Vagina (tissue), 2 donors: Measurements from ENCODE around the gene ARFIP1.

Source experiments
- POLR2A ChIP-seq, 2 donors: fragments of 450-650 bp; IDR thresholded peaks; one replicate each; pipeline ENCODE4 v1.6.1; 2017; ENCODE audit warnings: antibody characterized with exemption in 2 of 2, mild to moderate bottlenecking in 2 of 2, moderate library complexity in 2 of 2
- POLR2AphosphoS5 ChIP-seq, 2 donors: sonication (generic); formaldehyde crosslinking; IDR thresholded peaks; one replicate each; pipeline ENCODE4 v1.9.0; 2017; ENCODE audit warnings: antibody characterized with exemption in 2 of 2, mild to moderate bottlenecking in 2 of 2, low read depth in 1 of 2; ENCODE audit not compliant: insufficient read depth in 1 of 2
- TF ChIP-seq, protein P1 (sequence below), 3 experiments: fragments of 450-650 bp in 2 of 3; fragments of 200-600 bp in 1 of 3; sonication (generic) in 1 of 3; IDR thresholded peaks; one replicate each; pipeline ENCODE4 v1.5.1; 2017 to 2019; ENCODE audit warnings: antibody characterized with exemption in 3 of 3, mild to moderate bottlenecking in 2 of 3, moderate library complexity in 2 of 3

DNA sequence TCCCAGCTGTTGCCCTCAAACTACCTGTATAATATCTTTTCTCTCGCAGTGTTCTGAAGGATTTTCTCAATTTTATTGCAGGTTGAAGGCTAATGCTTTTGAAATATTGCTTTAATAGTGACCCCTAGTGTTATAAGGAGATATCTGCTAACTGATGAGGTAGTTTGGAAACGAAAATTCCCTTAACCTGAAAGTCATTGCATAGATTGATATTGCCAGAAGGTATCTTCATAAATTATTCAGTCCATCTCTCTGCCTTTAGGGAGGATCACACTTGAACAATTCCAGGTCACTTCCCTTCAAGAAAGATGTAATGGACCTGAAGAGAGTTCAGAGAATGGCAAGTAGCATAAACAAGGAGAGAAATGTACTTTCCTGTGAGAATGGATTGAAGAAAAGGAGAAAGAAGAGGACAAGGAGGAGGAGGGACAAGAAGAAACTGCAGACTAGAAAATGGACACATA lies 44.3 kb upstream of the ARFIP1 start:
- TF ChIP-seq, protein P1, sequence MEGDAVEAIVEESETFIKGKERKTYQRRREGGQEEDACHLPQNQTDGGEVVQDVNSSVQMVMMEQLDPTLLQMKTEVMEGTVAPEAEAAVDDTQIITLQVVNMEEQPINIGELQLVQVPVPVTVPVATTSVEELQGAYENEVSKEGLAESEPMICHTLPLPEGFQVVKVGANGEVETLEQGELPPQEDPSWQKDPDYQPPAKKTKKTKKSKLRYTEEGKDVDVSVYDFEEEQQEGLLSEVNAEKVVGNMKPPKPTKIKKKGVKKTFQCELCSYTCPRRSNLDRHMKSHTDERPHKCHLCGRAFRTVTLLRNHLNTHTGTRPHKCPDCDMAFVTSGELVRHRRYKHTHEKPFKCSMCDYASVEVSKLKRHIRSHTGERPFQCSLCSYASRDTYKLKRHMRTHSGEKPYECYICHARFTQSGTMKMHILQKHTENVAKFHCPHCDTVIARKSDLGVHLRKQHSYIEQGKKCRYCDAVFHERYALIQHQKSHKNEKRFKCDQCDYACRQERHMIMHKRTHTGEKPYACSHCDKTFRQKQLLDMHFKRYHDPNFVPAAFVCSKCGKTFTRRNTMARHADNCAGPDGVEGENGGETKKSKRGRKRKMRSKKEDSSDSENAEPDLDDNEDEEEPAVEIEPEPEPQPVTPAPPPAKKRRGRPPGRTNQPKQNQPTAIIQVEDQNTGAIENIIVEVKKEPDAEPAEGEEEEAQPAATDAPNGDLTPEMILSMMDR (IDR thresholded peaks at IDR 0.05) = peak in 1 of 3 experiments; percentile 17
- TF ChIP-seq POLR2AphosphoS5 (IDR thresholded peaks at IDR 0.05; ENCODE audit: insufficient read depth in 1 of 2, low read depth in 1 of 2) = no peak
- no peak for TF ChIP-seq POLR2A (IDR thresholded peaks at IDR 0.05)
